Upper lobe of left lung (tissue), 6 donors: ENCODE data around the gene EFCAB9. TPM values are rescaled to one million over a fixed set of nuclear protein-coding genes. Genes with fewer than 3 reads are reported as not detected.
"Not testable (repeated sequence)": the region's sequence is repeated elsewhere in the genome, so short reads cannot be mapped to it uniquely, and the experiment has no call there.

Experiments used
- ATAC-seq, 2 donors: fragments of 200-7000 bp; cut with Tn5 transposase; one replicate each; pipeline ENCODE4 v1.9.1; 2022; ENCODE audit warnings: mild to moderate bottlenecking in 2 of 2, moderate library complexity in 2 of 2; ENCODE audit not compliant: low FRiP score in 2 of 2
- DNase-seq, 2 donors: peaks; one replicate each; pipeline ENCODE4 v3.0.0-alpha.2; 2019 to 2020
- H3K27ac ChIP-seq, 4 donors: fragments of 200-600 bp; sonication (generic); one replicate each; pipeline ENCODE4 v1.5.1; 2016 to 2019
- H3K27me3 ChIP-seq, 4 donors: fragments of 200-600 bp; sonication (generic); one replicate each; pipeline ENCODE4 v1.5.1; 2017 to 2019
- H3K36me3 ChIP-seq, 4 donors: fragments of 200-600 bp; sonication (generic); one replicate each; pipeline ENCODE4 v1.5.1; 2016 to 2019
- H3K4me1 ChIP-seq, 4 donors: fragments of 200-600 bp; sonication (generic); one replicate each; pipeline ENCODE4 v1.5.1; 2018 to 2019
- H3K4me3 ChIP-seq, 4 donors: fragments of 200-600 bp; sonication (generic); one replicate each; pipeline ENCODE4 v1.5.1; 2017 to 2019; ENCODE audit warnings: mild to moderate bottlenecking in 2 of 4, moderate library complexity in 1 of 4
- H3K9me3 ChIP-seq, 4 donors: fragments of 200-600 bp; sonication (generic); one replicate each; pipeline ENCODE4 v1.5.1; 2018 to 2019
- EP300 ChIP-seq, 4 donors: sonication (generic); formaldehyde crosslinking; IDR thresholded peaks; one replicate each; pipeline ENCODE4 v1.5.1; 2017; ENCODE audit warnings: antibody characterized with exemption in 4 of 4, control low read depth in 2 of 4
- POLR2A ChIP-seq, 4 donors: fragments of 450-650 bp; IDR thresholded peaks; one replicate each; pipeline ENCODE4 v1.5.1; 2016 to 2017; ENCODE audit warnings: antibody characterized with exemption in 4 of 4, mild to moderate bottlenecking in 2 of 4
- POLR2AphosphoS5 ChIP-seq, 2 donors: sonication (generic); formaldehyde crosslinking; IDR thresholded peaks; one replicate each; pipeline ENCODE4 v1.5.1; 2017; ENCODE audit warnings: antibody characterized with exemption in 2 of 2
- WGBS, 2 donors: methylation state at CpG; one replicate each; pipeline ENCODE4 v1.1.5; 2017 to 2018; 5-methylcytosine and 5-hydroxymethylcytosine counted together
- total RNA-seq, 6 donors: library from RNA; depleted of rRNA in 4 of 6; stranded (reverse); fragments of >200 nt in 4 of 6; gene quantifications; one replicate each; pipeline versions ENCODE4 v1.1.0 to v1.2.1, GENCODE V29; 2016 to 2021
- TF ChIP-seq, protein P1 (sequence below), 6 experiments: fragments of 450-650 bp in 4 of 6; fragments of 200-600 bp in 2 of 6; sonication (generic) in 2 of 6; IDR thresholded peaks; one replicate each; pipeline ENCODE4 v1.5.1; 2016 to 2019; ENCODE audit warnings: antibody characterized with exemption in 6 of 6
- donor health status: DM: no; HTN: no; CAD: no; lungs with moderate emphysema.
- donor health status: DM: no; HTN: yes; CAD: no; lungs with severe emphysema.

Gene EFCAB9
- total RNA-seq, 6 donors from 2014 or later: not detected

DNA sequence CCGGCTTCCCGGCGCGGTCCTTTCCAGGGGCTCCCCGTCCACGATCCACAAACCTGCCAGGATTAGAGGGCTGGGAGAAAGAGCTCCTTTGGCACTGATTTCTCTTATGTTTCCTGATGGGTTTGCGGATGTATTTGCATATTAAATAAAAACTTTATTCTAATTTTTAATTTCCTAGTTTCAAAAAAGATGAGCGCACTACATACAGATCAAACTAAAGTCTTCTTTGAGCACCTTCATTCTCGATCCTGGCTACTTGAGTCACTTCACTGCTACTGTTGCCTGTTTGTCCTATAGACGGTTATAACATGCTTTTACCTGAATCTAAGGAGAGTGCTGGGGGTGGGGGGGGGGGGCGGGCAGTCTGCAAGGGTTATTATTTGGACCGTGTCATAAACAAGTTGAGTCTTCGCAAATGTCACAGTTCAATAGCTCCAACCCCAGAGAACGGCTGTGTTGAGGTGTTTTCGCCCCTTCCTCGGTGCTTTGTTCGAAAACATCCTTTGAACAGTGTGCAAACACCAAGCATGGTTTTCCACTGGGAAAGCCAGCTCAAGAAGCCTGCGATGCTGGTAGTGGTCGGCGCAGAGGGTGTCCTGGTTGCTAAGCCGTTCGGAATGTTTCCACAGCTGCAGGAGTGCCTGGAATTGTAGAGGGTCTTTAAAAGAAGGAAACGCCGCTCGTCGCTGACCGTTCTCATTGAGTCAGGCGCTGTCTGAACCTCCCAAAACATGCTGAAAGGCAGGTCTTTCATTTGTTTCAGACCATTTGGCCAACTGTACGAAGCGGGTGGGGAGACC, 4.9 kb upstream of the EFCAB9 start:
- no peak for ATAC-seq
- Histone ChIP-seq H3K36me3 (no peaks in the 10 kb centered on the region), H3K27me3 (no peaks in the 10 kb centered on the region), H3K27ac (peak overlapping the region in 1 of 4 donors; percentile 97), H3K9me3 (no peaks in the 10 kb centered on the region), H3K4me1 (peaks cover 16 to 31% (median 25%) of the 10 kb centered on the region in 4 donors), H3K4me3 (peak overlapping the region in 3 of 4 donors; percentile 87 to 98 (median 96))
- 54% methylated on average over 30 of the region's 30 CpGs for WGBS, 2 donors
- TF ChIP-seq EP300 (IDR thresholded peaks at IDR 0.05) (no peak), POLR2AphosphoS5 (IDR thresholded peaks at IDR 0.05) (no peak), POLR2A (IDR thresholded peaks at IDR 0.05) (no peak)
- TF ChIP-seq, protein P1, sequence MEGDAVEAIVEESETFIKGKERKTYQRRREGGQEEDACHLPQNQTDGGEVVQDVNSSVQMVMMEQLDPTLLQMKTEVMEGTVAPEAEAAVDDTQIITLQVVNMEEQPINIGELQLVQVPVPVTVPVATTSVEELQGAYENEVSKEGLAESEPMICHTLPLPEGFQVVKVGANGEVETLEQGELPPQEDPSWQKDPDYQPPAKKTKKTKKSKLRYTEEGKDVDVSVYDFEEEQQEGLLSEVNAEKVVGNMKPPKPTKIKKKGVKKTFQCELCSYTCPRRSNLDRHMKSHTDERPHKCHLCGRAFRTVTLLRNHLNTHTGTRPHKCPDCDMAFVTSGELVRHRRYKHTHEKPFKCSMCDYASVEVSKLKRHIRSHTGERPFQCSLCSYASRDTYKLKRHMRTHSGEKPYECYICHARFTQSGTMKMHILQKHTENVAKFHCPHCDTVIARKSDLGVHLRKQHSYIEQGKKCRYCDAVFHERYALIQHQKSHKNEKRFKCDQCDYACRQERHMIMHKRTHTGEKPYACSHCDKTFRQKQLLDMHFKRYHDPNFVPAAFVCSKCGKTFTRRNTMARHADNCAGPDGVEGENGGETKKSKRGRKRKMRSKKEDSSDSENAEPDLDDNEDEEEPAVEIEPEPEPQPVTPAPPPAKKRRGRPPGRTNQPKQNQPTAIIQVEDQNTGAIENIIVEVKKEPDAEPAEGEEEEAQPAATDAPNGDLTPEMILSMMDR (IDR thresholded peaks at IDR 0.05): no peak
- DNase-seq: no peak

GRCh38 chr5:172189693-172190296, 4.2 kb upstream of the EFCAB9 start:
- 76 to 82% methylated on average over 3 of the region's 3 CpGs for WGBS, 2 donors
- Histone ChIP-seq H3K36me3 (no peaks in the 10 kb centered on the region), H3K9me3 (no peaks in the 10 kb centered on the region), H3K4me1 (peaks cover 9 to 26% (median 22%) of the 10 kb centered on the region in 4 donors), H3K27ac (no peak overlapping the region), H3K27me3 (no peaks in the 10 kb centered on the region), H3K4me3 (no peak overlapping the region)
- DNase-seq (no peak), ATAC-seq (no peak)
- TF ChIP-seq POLR2A (IDR thresholded peaks at IDR 0.05): no peak
- no peak for TF ChIP-seq EP300 (IDR thresholded peaks at IDR 0.05)
- TF ChIP-seq POLR2AphosphoS5 (IDR thresholded peaks at IDR 0.05): no peak
- TF ChIP-seq, protein P1 (IDR thresholded peaks at IDR 0.05): no peak

- no peaks in the 10 kb centered on the region for H3K36me3 ChIP-seq
- ATAC-seq: no peak
- WGBS, 2 donors: 79 to 85% methylated on average over 5 to 6 of the region's 6 CpGs
- H3K9me3 ChIP-seq: no peaks in the 10 kb centered on the region
- TF ChIP-seq EP300 (IDR thresholded peaks at IDR 0.05) (no peak), POLR2A (IDR thresholded peaks at IDR 0.05) (no peak), POLR2AphosphoS5 (IDR thresholded peaks at IDR 0.05) (no peak)
- TF ChIP-seq, protein P1 (IDR thresholded peaks at IDR 0.05): no peak
- no peak overlapping the region for H3K4me3 ChIP-seq
- H3K27ac ChIP-seq: no peak overlapping the region
- no peak for DNase-seq
- no peaks in the 10 kb centered on the region for H3K4me1 ChIP-seq
- H3K27me3 ChIP-seq: no peaks in the 10 kb centered on the region
These were observed 1.2 kb downstream of the EFCAB9 start for GRCh38 chr5:172194985-172195774.

- DNase-seq, H3K36me3 ChIP-seq, H3K9me3 ChIP-seq, H3K4me1 ChIP-seq, H3K4me3 ChIP-seq, ATAC-seq, H3K27ac ChIP-seq, H3K27me3 ChIP-seq: not testable (repeated sequence)
- 83 to 89% methylated on average over 4 of the region's 4 CpGs for WGBS, 2 donors
These were observed 3.8 kb downstream of the EFCAB9 start for GRCh38 chr5:172197775-172198174.

- H3K27ac ChIP-seq: no peak overlapping the region
- no peak for ATAC-seq
- no peaks in the 10 kb centered on the region for H3K27me3 ChIP-seq
- no peaks in the 10 kb centered on the region for H3K36me3 ChIP-seq
- H3K4me1 ChIP-seq: no peaks in the 10 kb centered on the region
- WGBS, 2 donors: 78 to 91% methylated on average over 10 of the region's 10 CpGs
- no peaks in the 10 kb centered on the region for H3K9me3 ChIP-seq
- peak in 1 of 2 donors; percentile 47 for DNase-seq
- TF ChIP-seq, protein P1 (IDR thresholded peaks at IDR 0.05): no peak
- TF ChIP-seq POLR2A (IDR thresholded peaks at IDR 0.05): no peak
- no peak for TF ChIP-seq POLR2AphosphoS5 (IDR thresholded peaks at IDR 0.05)
- no peak for TF ChIP-seq EP300 (IDR thresholded peaks at IDR 0.05)
- no peak overlapping the region for H3K4me3 ChIP-seq
These were observed 5.5 kb downstream of the EFCAB9 start for GRCh38 chr5:172199446-172199845.
